GM21576 (cell line): Measurements from ENCODE around the gene LRRC41.
A peak's percentile ranks its signal among the peaks of the same experiment; 100 is the strongest.

Experiments
- ATAC-seq: cut with Tn5 transposase; IDR thresholded peaks from one replicate; pipeline ENCODE4 v1.9.1; 2021; ENCODE audit warnings: mild to moderate bottlenecking, moderate library complexity; ENCODE audit not compliant: unreplicated experiment

Gene LRRC41

DNA sequence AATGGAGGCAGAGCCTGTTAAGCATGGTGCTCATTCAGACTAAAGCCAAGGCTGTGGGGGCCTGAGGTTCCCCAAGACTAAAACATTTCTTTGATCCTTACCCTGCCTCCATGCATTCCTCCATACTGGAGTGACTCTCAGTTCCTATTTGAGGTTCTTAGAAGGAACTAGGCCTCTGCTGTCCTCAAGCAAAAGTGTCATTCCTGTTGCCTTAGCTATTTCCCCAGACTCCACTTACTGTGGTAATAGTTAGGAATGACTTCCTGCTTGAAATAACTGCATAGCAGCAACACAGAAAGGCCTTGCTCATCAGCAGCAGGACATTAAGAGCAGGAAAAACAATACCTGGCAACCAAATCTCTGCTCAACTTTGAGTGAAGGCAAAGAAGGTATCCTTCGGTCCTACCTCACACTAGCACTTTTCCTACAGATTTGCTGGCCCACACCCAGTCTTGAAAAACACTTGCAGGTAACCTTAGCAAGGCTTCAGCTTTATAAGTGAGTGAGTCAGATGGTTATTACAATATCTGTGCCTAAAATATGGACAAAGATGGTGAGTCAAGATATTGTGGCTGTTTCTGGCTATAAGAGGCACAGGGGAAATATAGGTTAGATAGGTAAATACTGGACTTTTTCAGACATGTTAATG is 14.8 kb downstream of the LRRC41 start:
- ATAC-seq, result no peak

DNA sequence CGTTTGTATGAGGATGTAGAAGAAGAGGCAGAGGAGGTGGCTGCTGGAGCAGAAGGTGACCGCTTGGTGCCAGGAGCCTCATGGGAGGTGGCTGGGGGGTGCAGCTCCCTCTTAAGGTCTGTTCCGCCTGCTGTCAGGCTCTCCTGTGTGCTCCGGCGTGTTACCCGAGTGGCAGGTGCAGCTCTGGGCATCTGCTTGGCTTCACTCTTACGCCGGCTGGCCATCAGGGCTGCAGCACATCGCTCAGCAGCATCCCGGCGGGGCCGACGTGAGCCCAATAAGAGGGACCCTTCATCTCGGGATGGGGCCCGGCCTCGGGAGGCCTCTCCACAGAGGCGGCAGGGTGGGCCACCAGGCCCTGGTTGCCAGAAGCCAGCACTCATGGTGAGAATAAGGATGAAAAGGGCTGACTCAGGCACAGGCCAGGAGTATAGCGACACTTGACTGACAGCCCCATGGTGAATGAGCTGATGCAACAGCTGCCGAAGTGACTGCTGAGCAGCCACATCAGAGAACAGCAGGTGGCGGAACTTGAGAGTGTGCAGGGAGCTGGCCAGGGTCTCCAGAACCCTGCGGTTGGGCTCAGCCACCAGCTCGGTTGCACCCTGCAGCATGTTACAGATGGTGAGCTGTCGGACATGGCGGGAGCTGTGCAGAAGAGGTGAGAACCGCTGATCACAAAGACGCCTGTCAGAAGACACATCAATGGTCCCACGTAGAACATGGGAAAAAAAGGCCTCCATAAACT is 17.5 kb downstream of the LRRC41 start:
- no peak for ATAC-seq

DNA sequence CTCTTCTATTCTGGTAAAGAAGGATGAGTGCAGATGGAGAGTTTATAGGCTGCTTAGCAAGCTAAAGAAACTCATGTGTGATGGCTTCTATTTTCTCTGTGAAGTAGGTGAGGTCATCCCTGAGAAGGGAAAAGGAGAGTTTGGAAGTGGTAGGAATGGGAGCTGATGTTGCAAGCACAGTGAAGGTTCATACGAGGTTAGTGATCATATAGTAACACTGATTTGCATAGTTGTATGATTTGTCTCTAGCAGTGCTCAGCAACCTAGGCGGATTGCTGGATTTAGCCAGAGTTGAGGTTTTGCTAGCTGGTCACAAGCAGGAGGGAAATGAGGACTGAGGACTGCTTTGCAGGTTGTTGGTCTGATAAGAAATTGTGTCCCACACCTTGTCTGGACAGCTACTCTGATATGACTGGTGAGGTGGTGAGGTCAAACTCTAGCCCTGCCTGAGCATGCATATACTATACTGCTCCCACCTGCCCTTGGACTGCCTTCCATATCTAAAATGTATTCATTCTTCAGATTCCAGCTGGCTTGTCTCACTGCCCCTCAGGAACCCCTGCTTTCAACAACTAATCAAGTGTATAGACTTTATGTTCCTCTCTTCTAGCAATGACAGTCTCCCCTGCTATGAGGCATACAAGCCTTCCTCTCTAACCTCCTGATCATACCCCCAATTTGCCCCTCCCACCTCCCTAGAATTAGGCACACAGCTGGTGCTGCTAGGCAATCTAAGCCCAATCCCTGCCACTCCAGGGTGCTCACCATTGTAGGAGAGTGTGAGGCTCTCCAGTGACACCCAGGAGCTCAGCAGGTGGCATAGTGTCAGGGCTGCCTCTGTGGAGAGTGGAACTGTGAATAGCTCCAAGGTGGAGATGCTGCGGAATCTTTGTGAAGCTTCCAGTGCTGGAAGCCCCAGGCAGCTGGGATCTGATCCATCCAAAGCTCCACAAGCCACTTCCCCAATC is 18.5 kb downstream of the LRRC41 start:
- no peak for ATAC-seq

DNA sequence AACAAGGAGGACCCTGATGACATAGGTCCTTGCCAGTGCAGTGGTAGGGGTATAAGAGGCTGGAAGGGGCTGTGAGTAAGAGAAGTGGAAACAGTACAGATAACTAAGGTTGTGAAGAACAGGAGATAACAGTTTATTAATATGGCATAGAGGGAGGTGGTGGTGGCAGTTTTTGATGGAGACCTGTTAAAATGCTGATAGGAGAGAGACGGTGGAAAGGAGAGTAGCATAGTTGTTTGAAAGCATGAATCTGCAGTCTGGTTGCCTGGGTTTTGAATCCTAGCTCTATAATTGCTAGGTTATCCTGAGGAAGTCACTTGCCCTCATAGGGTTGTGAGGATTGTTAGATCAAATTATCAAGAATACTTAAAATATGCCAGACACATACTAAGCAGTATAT is 19.4 kb downstream of the LRRC41 start:
- no peak for ATAC-seq

DNA sequence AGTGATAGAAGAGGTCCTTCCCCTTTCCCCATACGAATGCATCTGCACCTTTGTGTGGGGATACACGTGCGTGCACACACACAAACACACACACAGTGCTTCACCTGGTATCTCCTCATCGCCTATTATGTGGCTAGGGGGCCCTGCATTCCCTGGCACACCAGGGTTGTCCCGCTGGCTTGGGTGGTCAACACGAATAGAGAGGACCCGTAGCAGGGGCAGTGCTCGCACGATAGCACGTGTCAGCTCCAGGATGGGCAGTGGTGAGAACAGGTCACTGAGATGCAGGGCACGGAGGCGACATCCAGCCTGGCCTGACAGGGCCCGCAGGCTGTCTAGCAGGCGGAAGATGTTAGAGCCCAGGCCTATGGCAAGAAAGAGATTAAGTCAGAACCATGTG is 22.4 kb downstream of the LRRC41 start:
- no peak for ATAC-seq

DNA sequence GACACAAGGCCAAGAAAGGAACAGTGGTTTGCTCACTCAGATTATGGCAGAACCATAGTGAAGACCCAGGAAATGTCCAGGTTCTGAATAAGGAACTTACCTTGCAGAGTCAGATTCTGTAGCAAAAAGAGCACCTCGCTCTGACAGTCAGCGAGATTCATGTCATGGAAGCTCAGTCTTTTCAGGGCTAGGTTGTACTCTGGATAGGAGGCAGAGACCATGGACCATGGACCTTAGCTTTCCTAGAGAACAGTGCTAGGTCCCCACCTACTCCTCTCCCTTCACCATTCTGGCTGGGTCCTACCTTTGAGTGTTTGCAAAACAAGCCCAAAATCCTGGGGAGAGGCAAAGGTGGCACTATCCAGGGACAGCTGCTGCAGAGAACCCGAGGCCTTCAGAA is 23.3 kb downstream of the LRRC41 start:
- ATAC-seq, result no peak

DNA sequence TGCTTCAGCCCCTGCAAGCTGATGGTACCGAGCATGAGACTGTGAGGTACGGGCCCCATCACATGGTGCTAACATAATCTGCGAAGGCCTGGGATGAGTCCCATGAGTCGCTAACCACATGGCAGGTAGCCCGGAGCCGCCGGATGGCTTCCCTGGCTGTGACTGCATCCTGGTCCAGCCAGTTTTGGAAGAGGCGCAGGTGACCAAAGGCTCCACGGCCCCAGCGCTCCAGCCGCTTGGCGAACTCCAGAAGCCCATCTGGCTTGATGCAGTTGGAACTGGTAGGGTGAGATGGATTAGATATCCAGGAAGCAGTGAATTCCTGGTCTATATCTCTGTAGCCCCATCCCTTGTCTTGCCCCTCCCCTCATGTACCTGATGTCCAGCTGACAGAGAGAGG is 24.6 kb downstream of the LRRC41 start:
- no peak for ATAC-seq

DNA sequence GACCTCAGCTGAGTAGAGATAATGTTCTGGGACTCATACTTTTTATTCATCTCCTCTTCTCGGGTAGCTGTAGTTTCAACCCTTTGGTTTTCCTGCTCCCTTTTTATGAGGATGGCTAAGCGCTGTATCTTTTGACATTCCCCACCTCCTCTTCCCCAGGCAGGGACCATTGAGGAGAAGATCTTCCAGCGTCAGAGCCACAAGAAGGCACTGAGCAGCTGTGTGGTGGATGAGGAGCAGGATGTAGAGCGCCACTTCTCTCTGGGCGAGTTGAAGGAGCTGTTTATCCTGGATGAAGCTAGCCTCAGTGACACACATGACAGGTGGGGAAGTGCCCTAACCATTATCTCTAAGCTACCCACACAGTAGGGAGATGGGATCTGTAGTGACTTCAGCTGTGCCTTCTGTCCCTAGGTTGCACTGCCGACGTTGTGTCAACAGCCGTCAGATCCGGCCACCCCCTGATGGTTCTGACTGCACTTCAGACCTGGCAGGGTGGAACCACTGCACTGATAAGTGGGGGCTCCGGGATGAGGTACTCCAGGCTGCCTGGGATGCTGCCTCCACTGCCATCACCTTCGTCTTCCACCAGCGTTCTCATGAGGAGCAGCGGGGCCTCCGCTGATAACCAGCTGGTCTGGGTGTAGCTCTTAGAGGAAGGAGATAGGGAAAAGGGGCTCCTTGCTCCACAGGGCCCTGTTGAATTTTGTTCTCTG is 25.6 kb downstream of the LRRC41 start:
- no peak for ATAC-seq

DNA sequence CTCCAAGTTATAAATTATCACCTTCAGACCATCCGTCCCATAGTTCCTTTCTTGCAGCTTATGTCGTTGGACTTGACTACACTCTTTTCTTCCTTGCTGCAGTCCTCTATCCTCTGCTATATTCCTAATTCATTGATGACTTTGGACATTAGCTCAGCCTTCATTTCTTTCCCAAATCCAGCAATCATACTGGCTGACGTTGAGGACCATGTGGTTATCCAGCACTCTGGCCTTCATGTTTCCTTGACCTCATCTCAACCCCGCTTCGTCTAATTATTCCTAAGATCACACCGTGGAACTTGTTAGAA is 28.4 kb downstream of the LRRC41 start:
- ATAC-seq, result no peak

DNA sequence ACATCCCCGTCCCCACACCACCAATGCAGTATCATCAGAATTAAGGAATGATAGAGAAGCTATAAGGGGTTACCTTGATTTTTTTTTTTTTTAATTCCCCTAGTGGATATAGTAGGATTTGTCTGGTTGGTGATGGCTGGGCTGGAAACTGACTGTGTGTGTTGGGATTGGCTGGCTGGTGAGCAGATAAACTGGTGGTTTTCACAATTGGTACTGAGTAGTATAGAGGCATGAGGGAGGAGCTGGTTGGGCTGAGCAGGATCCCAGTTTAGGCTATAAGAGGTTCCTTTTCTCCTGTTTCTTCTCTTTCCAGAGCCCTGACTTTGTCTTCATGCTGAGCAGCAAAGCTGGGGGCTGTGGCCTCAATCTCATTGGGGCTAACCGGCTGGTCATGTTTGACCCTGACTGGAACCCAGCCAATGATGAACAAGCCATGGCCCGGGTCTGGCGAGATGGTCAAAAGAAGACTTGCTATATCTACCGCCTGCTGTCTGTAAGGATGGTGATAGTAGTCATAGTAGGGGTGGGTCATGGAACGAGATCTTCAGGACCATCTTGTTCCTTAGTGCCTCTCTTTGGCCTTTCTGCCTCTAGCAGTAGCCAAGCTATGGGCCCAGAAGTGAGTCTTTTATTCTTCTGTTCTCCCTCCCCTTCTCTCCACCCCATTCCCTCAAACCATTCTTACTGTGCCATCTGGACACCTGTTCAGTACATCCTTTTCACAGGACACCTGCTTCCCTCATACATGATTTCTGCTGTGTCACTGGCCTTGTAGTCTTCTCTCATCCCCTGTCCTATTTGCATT is 29.0 kb downstream of the LRRC41 start:
- no peak for ATAC-seq

DNA sequence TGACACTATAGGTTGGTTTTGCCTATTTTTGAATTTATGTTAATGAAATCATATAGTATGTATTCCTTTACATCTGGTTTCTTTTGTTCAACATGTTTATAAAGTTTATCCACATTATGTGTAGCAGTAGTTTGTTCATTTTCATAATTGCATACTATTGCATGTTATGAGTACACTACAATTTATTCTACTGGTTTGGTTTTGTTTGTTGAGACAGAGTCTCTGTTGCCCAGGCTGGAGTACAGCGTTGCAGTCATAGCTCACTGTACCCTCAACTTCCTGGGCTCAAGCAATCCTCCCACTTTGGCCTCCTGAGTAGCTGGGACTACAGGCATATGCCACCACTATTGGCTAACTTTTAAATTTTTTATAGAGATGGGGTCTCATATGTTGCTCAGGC is 34.8 kb downstream of the LRRC41 start:
- no peak for ATAC-seq

DNA sequence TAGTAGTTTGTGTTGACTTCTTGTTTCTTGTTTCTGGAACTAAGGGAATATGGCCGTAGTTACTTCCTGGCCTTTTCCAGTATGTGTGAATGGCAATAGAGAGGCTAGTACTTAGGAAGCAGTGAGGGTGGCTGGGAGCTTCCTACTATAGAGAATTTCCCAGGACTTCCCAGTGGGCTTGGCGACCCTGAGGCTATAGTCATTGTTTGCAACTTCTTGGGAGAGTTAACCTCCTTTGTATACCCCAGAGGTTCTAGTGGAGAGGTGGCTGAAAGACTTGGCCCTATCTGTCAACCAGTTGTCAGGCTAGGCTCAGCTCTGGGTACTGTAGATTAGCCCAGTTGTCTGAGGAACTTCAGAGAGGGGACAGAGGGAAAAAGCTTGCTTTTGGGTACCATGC is 40.3 kb downstream of the LRRC41 start:
- ATAC-seq, result no peak

DNA sequence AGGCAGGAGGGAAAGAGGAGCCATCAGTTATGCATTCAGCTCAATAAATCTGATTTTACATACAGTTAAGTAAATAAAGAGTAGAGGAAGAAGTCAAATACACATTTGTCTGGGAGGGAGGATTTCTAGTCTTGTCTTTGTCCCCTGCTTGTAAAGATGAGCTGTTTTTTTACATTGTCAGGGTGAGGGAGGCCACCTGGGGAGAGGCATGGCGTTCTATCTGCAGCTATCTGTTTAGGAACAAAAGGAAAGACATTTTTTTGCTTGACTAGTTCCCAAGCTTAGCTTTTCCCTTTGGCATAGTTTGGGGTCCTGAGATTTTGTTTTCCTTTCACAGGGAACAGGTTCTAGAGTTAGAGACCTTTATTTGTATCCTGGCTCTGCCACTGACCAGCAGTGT is 40.9 kb downstream of the LRRC41 start:
- no peak for ATAC-seq

DNA sequence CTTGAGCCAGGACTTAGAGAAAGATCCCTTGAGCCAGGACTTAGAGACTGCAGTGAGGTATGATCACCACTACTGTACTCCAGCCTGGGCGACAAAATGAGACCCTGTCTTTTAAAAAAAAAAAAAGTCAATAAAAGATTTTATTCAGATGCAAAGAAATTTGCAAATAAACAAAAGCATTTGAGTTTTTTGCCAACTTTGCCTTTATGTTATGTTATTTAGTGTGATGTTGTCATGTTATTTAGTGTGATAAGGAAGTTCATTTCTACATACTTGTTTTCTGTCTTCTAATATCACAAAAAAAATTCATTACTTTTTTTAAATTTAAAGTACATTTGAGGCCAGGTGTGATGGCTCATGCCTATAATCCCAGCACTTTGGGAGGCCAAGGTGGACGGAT is 46.9 kb downstream of the LRRC41 start:
- no peak for ATAC-seq

DNA sequence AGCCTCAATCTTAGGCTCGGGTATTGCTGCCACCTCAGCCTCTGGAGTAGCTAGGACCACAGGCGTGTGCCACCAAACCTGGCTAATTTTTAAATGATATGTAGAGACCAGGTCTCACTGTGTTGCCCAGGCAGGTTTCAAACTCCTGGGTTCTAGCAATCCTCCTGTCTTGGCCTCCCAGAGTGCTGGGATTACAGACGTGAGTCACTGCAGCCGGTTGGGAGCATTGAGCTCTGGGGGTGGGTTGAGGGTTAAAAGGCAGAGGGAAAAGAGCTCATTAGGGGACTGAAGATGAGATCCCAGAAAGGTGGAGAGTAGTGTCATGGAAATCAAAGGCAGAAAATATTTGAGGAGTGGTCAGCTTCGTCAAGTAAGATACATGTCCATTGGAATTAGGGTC is 48.7 kb downstream of the LRRC41 start:
- ATAC-seq, result no peak

DNA sequence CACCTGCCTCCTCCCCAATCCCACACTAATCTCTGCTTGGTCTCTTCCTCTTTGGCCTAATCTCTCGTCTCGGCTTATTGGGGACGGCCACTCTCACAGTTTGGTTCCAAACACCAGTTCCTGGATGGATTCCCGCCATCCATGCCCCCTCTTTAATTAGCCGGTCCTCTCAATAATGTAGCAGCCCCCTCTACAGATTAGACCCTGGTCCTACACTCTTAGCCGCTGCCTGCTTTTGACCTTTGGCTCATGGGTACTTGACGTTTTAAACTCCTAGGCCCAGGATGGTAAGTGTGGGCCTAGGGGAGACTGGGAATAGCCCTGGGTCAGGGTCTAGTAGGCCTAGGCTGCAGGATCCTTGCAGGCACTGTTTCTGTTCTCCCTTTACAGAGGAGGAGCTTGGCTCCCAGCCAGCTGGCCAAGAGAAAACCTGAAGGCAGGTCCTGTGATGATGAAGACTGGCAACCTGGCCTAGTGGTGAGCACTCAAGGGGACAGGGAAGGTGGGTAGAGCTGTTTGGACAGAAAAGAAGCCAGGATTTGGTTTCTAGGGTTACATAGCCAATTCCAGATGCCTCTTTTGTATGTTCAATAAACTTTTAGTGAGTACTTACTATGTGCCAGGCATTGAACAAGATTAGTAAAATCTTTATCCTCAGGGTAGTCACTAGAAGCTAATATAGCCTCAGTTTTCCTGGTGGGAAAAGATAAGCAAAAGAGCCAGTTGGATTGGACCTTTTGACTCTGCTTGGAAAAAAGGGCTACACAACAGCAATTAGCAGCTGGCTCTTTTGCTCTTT is 55.1 kb downstream of the LRRC41 start:
- no peak for ATAC-seq

DNA sequence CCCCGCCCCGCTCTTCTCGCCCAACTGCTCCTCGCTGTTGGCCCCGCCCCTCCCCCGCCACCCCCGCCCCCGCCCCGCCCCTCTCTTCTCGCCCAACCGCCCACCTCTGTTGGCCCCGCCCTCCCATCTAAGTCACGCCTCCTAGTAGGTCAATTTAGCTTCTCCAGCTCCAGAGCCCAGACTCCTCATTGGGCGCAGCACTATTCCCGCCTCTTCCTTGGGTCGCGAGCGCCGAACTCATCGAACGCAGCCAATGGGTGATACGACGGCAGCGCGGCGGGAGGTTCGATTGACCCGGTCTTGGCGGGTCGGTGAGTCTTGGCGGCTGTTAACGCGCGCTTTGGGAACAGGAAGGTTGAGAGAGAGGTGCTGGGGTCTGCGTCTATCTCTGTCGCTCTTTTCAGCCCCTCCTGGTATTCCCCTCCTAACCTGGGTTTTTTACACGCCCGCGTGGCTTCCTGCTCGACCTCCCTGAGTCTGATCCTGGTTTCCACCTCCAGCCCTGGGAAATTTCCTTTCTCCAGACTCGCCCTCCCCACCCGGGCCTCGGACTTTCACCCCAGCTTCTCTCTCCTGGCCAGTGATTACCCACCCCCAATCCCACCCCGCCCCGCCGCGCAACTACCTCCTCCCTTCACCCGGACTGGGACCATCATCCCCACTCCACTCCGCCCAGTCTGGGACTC is 55.8 kb downstream of the LRRC41 start, which contains the start of gene RAD54L:
RAD54L (plus strand) TSS at position 328 of the 686 bp plus-strand sequence. CDS start 643 bp downstream, outside the sequence.
- peak; percentile 86 for ATAC-seq

DNA sequence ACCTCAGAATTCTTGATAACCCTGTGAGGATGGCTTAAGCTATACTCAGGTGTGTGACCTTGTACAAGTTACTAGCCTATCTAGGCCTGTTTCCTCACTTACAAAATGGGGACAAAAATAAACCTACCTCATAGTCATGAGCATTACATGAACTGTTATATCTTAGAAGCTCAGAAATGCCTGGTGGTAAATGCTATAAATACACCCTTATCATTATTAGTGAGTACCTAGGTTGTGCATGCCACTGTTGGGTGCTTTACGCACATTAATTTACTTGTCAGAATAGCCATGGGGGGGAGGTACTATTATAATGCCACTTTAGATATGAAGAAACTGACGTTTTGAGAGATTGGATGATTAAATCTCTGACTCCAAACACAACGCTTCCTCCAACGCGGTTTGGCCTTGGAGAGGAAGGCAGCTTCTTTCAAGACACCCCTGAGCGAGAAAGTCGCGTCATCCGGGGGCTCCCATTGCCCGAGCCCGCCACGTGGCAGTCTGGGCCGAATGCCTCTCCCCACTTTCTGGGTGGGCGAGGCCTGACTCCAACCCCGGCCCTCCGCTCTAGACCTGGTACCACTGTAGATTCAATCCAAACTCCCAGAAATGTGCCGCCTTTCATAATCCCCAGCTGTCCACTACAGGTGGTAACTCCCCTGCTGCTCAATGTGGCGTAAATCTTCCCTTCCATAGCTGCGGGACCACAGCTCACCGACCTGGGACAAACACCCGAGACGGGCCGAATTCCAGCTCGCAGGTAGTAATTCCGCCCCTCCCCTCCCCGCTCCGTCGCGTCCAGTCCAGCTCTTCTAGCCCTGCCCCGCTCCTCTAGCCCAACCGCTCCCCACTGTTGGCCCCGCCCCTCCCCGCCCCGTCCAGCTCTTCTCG is 56.6 kb downstream of the LRRC41 start:
- peak; percentile 52 for ATAC-seq
